ENCODE data around the gene APLP2.

Gene APLP2

DNA sequence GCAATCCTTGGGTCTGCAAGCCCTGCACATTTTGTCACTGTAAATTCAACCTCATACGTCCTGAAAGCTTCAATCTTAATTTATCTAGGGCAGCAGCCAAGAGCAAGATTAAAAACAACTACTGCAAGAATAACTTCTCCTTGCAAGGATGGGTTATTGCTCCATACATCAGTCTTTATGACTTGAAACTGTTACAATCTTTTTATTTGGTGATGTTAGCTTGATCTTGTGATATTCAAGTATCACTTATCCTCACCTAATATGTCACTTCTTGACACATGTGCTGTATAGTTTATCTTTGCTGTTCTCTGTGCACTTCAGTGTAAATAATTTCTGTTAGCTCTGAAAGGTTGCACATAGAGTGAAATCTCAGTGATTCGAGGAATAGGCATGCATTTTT, 14.7 kb upstream of the APLP2 start:
- no peak for DNase-seq (ENCODE audit: low read depth in 2 of 2, low spot score in 1 of 2)

- no peak for DNase-seq (ENCODE audit: low read depth in 2 of 2, low spot score in 1 of 2)
Measured at GRCh38 chr11:130055617-130056016, 14.1 kb upstream of the APLP2 start.

GRCh38 chr11:130061017-130061416, 8.7 kb upstream of the APLP2 start:
- no peak for DNase-seq (ENCODE audit: low read depth in 2 of 2, low spot score in 1 of 2)

DNA sequence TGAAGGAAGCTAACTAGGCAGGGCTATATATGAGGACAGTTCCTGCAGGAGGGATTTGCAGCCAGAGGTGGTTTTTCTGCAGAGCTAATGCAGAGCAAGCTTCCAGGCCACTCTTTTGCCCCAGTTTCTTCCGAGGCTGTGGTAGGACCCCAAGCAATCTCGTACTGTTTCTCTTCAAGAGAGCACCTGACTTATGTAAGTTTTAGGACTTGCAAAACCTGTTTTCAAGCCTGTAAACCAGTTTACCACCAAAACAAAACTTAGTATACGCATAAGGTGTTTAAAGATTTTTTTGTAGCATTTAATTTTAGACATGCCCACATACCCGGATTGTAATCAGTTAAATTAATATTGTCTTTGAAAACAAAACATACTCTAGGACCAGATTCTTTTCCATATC, 7.7 kb upstream of the APLP2 start:
- DNase-seq (ENCODE audit: low read depth in 2 of 2, low spot score in 1 of 2) = no peak

DNA sequence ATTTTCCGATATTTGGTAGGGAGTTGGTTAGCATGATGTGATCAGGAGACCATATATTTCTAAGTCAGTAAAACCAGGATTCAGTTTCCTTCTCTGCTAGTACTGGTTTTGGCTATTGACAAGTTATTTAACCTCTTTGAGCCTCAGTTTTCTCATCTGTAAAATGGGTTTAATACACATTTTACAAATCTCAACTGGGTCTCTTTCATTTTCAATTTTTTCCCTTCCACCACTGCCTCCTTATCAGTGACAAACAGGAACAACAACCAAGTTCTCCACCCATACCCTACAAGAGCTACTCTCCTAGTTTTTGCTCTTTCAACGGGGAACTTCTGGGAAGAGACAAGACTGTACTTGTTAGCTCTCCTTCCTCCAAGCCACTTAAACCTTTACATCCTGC, 6.2 kb upstream of the APLP2 start:
- DNase-seq (ENCODE audit: low read depth in 2 of 2, low spot score in 1 of 2) = no peak

GRCh38 chr11:130064596-130064995, 5.1 kb upstream of the APLP2 start:
- DNase-seq (ENCODE audit: low read depth in 2 of 2, low spot score in 1 of 2) = no peak

DNA sequence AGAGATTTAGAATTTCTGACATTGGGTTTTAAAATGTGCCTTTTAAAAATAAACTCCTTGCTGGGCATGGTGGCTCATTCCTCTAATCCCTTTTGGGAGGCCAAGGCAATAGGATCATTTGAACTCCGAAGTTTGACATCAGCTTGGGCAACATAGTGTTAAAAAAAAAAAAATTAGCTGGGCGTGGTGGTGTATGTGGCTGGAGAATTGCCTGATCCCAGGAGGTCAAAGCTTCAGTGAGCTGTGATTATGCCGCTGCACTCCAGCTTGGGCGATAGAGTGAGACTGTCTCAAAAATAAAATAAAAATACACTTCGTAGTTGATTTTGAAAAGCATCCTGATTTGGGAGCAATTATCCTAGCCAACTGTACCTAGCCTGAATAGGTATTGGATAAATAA, 3.4 kb upstream of the APLP2 start:
- DNase-seq (ENCODE audit: low read depth in 2 of 2, low spot score in 1 of 2) = no peak

DNA sequence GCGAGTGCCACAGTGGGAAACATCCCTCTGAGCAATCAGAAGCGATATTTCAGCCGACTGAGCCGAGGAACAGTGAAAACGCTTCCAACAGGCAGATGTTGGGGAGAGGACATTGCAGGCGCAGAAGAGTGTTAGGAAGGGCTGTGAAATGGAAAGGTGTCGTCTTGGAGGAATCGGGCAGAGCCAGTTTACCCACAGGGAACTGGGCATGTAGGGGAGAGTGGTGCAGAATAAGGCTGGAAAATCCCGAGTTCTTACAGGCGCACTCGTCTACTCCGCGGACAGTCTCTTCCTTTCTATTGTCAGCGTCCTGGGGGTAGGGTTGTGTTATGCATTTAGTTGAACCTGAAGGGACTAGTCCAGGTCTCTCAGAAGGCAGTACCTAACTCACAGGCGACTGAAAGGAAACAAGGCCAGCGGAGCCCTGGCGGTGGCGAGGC, 1.1 kb upstream of the APLP2 start:
- no peak for DNase-seq (ENCODE audit: low read depth in 2 of 2, low spot score in 1 of 2)

GRCh38 chr11:130068986-130069658, 572 bp upstream of the APLP2 start:
- DNase-seq (ENCODE audit: low read depth in 2 of 2, low spot score in 1 of 2) = no peak

- no peak for DNase-seq (ENCODE audit: low read depth in 2 of 2, low spot score in 1 of 2)
Measured at GRCh38 chr11:130070109-130070845, 583 bp downstream of the APLP2 start.

DNA sequence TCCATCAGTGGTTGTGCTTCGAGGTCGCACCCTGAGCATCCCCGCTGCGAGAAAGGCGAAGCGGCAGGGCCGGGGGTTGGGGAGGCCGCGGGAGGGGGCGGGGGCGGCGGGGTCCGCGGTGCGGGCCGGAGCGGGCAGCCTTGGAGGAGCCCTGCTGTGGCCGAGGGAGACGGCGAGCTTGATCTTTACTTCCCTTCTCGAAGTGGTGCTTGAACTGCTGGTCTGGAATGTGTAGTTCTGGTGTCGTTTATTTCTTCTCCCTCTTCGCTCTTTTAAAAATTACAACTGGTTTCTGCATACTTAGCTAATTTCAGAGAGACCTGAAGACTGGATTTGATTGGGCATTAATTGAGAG, 1.1 kb downstream of the APLP2 start:
- no peak for DNase-seq (ENCODE audit: low read depth in 2 of 2, low spot score in 1 of 2)

DNA sequence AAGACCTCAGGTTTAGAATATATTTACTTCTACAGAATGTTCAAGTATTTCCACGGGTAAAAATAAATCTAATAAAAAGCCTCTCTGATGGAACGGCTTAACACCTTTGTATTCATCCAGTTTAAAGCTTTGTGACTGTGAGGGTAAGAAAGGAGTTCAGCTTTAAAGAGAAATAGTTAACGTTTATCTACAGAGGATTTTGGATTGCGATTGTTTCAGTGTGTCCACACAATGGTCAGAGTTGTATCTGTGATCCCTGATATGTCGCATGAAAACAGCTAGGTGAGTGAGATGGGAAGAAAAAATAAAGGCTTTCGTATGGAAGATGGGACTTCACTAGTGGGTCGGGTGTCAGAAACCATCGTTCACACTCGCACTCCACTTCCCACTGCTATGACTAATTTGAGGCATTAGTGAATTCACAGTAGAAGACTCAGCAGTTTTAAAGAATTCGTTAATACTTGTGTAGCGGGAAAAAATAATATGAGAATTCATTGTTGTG, 1.6 kb downstream of the APLP2 start:
- no peak for DNase-seq (ENCODE audit: low read depth in 2 of 2, low spot score in 1 of 2)

DNA sequence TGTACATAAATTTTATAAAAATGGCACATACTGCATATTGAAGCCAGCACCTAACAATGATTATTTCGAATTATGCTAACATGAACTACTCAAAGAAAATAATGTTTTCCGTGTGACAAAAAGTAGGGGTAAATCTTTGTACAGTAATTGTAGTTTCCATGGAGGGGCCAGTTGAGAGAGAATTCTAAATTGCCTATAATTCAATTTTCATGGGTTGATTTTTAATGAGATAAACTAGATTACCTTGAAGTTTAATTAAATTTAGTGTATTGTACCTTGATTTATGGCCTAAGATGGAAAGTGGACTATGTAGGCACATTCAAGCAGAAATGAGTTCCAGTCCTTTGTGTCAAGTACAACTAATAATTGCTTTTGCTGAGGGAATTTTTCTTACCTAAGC, 5.0 kb downstream of the APLP2 start:
- no peak for DNase-seq (ENCODE audit: low read depth in 2 of 2, low spot score in 1 of 2)

GRCh38 chr11:130076778-130077481, 7.2 kb downstream of the APLP2 start:
- no peak for DNase-seq (ENCODE audit: low read depth in 2 of 2, low spot score in 1 of 2)

- no peak for DNase-seq (ENCODE audit: low read depth in 2 of 2, low spot score in 1 of 2)
Measured at GRCh38 chr11:130077671-130078070, 8.0 kb downstream of the APLP2 start.

- DNase-seq (ENCODE audit: low read depth in 2 of 2, low spot score in 1 of 2) = no peak
Measured at GRCh38 chr11:130078080-130078479, 8.4 kb downstream of the APLP2 start.

- DNase-seq (ENCODE audit: low read depth in 2 of 2, low spot score in 1 of 2) = no peak
Measured at GRCh38 chr11:130085671-130086290, 16.1 kb downstream of the APLP2 start.

GRCh38 chr11:130086669-130087068, 17.0 kb downstream of the APLP2 start:
- no peak for DNase-seq (ENCODE audit: low read depth in 2 of 2, low spot score in 1 of 2)

- no peak for DNase-seq (ENCODE audit: low read depth in 2 of 2, low spot score in 1 of 2)
Measured at GRCh38 chr11:130087294-130087926, 17.7 kb downstream of the APLP2 start.

DNA sequence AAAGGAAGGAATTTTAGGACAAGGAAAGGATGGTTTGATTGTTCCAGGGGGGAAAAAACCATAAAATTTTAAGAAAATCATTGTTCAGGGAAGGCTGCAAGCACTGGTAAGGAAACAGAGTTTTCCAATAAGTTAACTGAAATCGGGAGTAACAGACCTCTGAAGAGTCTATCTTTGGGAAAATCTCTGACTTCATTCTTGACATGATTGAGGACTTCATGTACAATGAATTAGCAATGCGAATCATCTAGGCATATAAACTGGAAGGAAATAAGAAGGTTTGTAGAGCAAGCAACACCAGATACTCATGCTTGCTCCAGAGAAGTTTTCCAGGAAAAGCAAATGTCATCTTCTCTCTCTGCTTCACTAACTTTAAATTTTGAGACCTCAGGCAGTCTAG, 18.5 kb downstream of the APLP2 start:
- DNase-seq (ENCODE audit: low read depth in 2 of 2, low spot score in 1 of 2) = no peak

All from stimulated activated CD8-positive, alpha-beta memory T cell treated with anti-CD3 and anti-CD28 coated beads, Interleukin-4, amount 100 ng/mL, for 1 hour (primary cell).